GM23248 (cell line): ENCODE measurements around the gene MBD1.

Experiments
- EZH2 ChIP-seq: fragments of 200-600 bp; sonication (generic); IDR thresholded peaks from 2 replicates; pipeline ENCODE4 v1.6.1; 2018; ENCODE audit warnings: antibody characterized with exemption, mild to moderate bottlenecking; ENCODE audit not compliant: insufficient read depth, poor library complexity, severe bottlenecking
- EZH2phosphoT487 ChIP-seq: fragments of 200-600 bp; sonication (generic); IDR thresholded peaks from 2 replicates; pipeline ENCODE4 v1.6.1; 2018; ENCODE audit warnings: antibody characterized with exemption, moderate library complexity, mild to moderate bottlenecking, low read depth; ENCODE audit not compliant: insufficient read depth

GRCh38 chr18:50313031-50313607 lies 31.8 kb upstream of the MBD1 start:
- TF ChIP-seq EZH2: no peak
- no peak for TF ChIP-seq EZH2phosphoT487
